ENCODE results near the gene FLNB. TPM values are rescaled to one million over a fixed set of nuclear protein-coding genes. Genes with fewer than 3 reads are reported as not detected.

FLNB gene
- total and polyA plus RNA-seq, 2 of the 4 experiments (the other 2 are of a cell fraction), result 78.0 to 136 TPM

DNA sequence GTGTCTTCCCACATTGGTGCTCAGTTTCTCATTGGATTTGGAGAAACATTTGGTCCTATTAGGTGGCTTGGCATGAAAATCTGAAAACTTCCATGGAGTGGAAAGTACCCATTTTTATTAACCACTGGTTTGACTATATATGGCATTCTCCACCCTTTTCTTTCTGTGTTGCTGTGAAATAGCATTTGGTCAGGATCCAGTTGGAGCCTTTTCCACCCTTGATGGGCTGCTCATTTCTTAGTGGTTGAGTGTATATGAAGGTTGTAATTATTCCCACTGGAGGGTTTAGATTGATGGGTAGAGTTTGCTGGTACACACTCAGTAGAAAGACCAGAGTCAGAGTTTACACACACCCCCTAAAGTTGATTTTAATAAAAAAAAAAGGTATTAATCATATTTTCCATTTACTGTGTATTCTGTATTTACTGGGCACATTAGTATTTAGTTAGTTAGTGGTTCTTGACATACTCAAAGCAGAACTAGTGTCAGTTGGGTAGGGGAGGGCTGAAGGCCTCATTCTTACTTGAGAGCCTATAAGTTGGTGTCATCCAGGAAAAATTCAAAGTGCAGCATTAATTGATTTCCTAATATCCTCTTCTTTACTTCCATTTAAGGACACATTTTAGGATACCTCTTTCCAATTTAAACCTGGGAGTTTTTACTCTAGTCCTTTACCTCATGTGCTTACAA, 69.5 kb downstream of the FLNB start:
- BruUV-seq (replicated peaks), result no TSS peak
- Histone ChIP-seq H3K23ac (ENCODE audit: low read depth, low read length) (no peak overlapping the region), H3K27me3 (ENCODE audit: control insufficient read depth, insufficient read depth, low read length) (no peaks in the 10 kb centered on the region), H3K56ac (ENCODE audit: extremely low read depth, insufficient read depth, low read length) (no peak overlapping the region), H3K79me1 (ENCODE audit: low read depth in 1 of 2, low read length in 2 of 2) (peaks cover 50 to 81% of the 10 kb centered on the region in 2 experiments), H3K27ac (ENCODE audit: insufficient read depth, low read length) (no peak overlapping the region), H2AK5ac (ENCODE audit: low read depth, low read length) (no peak overlapping the region), H3K4me3 (ENCODE audit: insufficient read depth, low read depth, low read length) (no peak overlapping the region), H3K4me1 (ENCODE audit: control insufficient read depth, insufficient read depth, low read length) (peaks cover 12% of the 10 kb centered on the region), H3K14ac (replicated peaks; ENCODE audit: low read depth, low read length) (no peak overlapping the region), H2BK20ac (ENCODE audit: low read depth, low read length) (no peak overlapping the region), H3K9me3 (ENCODE audit: control insufficient read depth, insufficient read depth, low read length) (no peaks in the 10 kb centered on the region), H2BK15ac (ENCODE audit: low read depth, low read length) (no peak overlapping the region), H3K9me1 (ENCODE audit: insufficient read depth, low read length) (peaks cover 43% of the 10 kb centered on the region), H3K4me2 (ENCODE audit: low read depth, low read length) (no peak overlapping the region), H3K9ac (ENCODE audit: low read depth, low read length) (no peak overlapping the region), H4K91ac (ENCODE audit: insufficient read depth, low read depth, low read length) (no peak overlapping the region), H3K36me3 (ENCODE audit: control insufficient read depth, insufficient read depth, low read length) (peaks cover 25% of the 10 kb centered on the region), H2AK9ac (replicated peaks; ENCODE audit: low read depth, low read length, poor library complexity) (no peak overlapping the region), H4K20me1 (ENCODE audit: insufficient read depth, low read length) (peaks cover 41% of the 10 kb centered on the region), H2AFZ (replicated peaks; ENCODE audit: low read length, poor library complexity) (no peak overlapping the region), H4K5ac (ENCODE audit: low read depth, low read length) (no peak overlapping the region), H2BK120ac (ENCODE audit: low read depth, low read length) (no peak overlapping the region), H2BK5ac (ENCODE audit: low read depth, low read length, poor library complexity, severe bottlenecking) (no peak overlapping the region), H3K4ac (ENCODE audit: low read depth, low read length) (no peak overlapping the region), H3K18ac (ENCODE audit: low read depth, low read length) (no peak overlapping the region), H4K8ac (ENCODE audit: low read depth in 2 of 2, low read length in 2 of 2) (peak overlapping the region in 1 of 2 experiments; percentile 5; a peak in 1 of 4 replicates)
- intact Hi-C loops (cut with micrococcal nuclease) (no loop called here), dilution Hi-C loops (cut with HindIII; ENCODE audit: low sequenced_read_pairs, unreplicated experiment) (no loop called here), in situ Hi-C loops (cut with MboI; ENCODE audit: low sequenced_read_pairs) (no loop called here)
- TF ChIP-seq RFX5 (IDR thresholded peaks at IDR 0.05; ENCODE audit: low read depth, low read length), result no peak
- TF ChIP-seq MAFK (IDR thresholded peaks at IDR 0.05; ENCODE audit: low read depth, low read length), result no peak
- no peak for TF ChIP-seq RCOR1 (IDR thresholded peaks at IDR 0.05; ENCODE audit: insufficient replicate concordance, low read length)
- TF ChIP-seq POLR2A (IDR thresholded peaks at IDR 0.05; ENCODE audit: low read depth, low read length), result no peak
- TF ChIP-seq, protein P1, sequence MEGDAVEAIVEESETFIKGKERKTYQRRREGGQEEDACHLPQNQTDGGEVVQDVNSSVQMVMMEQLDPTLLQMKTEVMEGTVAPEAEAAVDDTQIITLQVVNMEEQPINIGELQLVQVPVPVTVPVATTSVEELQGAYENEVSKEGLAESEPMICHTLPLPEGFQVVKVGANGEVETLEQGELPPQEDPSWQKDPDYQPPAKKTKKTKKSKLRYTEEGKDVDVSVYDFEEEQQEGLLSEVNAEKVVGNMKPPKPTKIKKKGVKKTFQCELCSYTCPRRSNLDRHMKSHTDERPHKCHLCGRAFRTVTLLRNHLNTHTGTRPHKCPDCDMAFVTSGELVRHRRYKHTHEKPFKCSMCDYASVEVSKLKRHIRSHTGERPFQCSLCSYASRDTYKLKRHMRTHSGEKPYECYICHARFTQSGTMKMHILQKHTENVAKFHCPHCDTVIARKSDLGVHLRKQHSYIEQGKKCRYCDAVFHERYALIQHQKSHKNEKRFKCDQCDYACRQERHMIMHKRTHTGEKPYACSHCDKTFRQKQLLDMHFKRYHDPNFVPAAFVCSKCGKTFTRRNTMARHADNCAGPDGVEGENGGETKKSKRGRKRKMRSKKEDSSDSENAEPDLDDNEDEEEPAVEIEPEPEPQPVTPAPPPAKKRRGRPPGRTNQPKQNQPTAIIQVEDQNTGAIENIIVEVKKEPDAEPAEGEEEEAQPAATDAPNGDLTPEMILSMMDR (conservative IDR thresholded peaks at IDR 0.05; ENCODE audit: low read depth, low read length), result no peak
- no peak for TF ChIP-seq MXI1 (IDR thresholded peaks at IDR 0.05; ENCODE audit: borderline replicate concordance, low read depth, low read length)
- TF ChIP-seq RAD21 (IDR thresholded peaks at IDR 0.05; ENCODE audit: low read length), result no peak
- no peak for TF ChIP-seq BHLHE40 (IDR thresholded peaks at IDR 0.05; ENCODE audit: low read depth, low read length)
- TF ChIP-seq SMC3 (IDR thresholded peaks at IDR 0.05; ENCODE audit: low read depth, low read length), result no peak
- TF ChIP-seq, protein P2, sequence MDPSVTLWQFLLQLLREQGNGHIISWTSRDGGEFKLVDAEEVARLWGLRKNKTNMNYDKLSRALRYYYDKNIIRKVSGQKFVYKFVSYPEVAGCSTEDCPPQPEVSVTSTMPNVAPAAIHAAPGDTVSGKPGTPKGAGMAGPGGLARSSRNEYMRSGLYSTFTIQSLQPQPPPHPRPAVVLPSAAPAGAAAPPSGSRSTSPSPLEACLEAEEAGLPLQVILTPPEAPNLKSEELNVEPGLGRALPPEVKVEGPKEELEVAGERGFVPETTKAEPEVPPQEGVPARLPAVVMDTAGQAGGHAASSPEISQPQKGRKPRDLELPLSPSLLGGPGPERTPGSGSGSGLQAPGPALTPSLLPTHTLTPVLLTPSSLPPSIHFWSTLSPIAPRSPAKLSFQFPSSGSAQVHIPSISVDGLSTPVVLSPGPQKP (IDR thresholded peaks at IDR 0.05; ENCODE audit: borderline replicate concordance, low read depth, low read length), result no peak
- no peak for TF ChIP-seq NFE2L2 (IDR thresholded peaks at IDR 0.05; ENCODE audit: low read depth, low read length)
- TF ChIP-seq CHD1 (IDR thresholded peaks at IDR 0.05; ENCODE audit: low read depth, low read length), result no peak
- no peak for TF ChIP-seq FOS (IDR thresholded peaks at IDR 0.05; ENCODE audit: low read depth, low read length)
- TF ChIP-seq MAZ (IDR thresholded peaks at IDR 0.05; ENCODE audit: borderline replicate concordance, low read depth, low read length), result no peak
- TF ChIP-seq CEBPB (IDR thresholded peaks at IDR 0.05; ENCODE audit: low read depth, low read length), result no peak
- TF ChIP-seq, protein P3, sequence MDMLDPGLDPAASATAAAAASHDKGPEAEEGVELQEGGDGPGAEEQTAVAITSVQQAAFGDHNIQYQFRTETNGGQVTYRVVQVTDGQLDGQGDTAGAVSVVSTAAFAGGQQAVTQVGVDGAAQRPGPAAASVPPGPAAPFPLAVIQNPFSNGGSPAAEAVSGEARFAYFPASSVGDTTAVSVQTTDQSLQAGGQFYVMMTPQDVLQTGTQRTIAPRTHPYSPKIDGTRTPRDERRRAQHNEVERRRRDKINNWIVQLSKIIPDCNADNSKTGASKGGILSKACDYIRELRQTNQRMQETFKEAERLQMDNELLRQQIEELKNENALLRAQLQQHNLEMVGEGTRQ (IDR thresholded peaks at IDR 0.05; ENCODE audit: low read depth, low read length), result no peak
- no peak for ATAC-seq (ENCODE audit: low read depth)
- POLR2A ChIA-PET (ENCODE audit: unreplicated experiment), result no interaction called here
- DNase-seq, result no peak
- CTCF ChIA-PET, result no interaction called here
